Bronchial epithelial cell (primary cell): ENCODE data around the gene IL7R. TPM values are rescaled to one million over a fixed set of nuclear protein-coding genes. Genes with fewer than 3 reads are reported as not detected.

Experiments used
- DNase-seq: peaks from one replicate; pipeline ENCODE4 v3.0.0-alpha.2; 2010; ENCODE audit warnings: low read depth
- FAIRE-seq: peaks from 2 replicates; lab custom pipeline; 2011; peaks lifted over from hg19 to GRCh38; lab: Jason Lieb, UNC
- H3K27me3 ChIP-seq: 2 replicates; pipeline ENCODE4 v1.5.1; 2011; ENCODE audit warnings: low read length; ENCODE audit not compliant: control insufficient read depth, insufficient read depth
- H3K36me3 ChIP-seq: 2 replicates; pipeline ENCODE4 v1.5.1; 2011; ENCODE audit warnings: low read length; ENCODE audit not compliant: control insufficient read depth, insufficient read depth
- H3K4me3 ChIP-seq: 2 replicates; pipeline ENCODE4 v1.5.1; 2011; ENCODE audit warnings: mild to moderate bottlenecking, low read depth, low read length, control low read depth
- total RNA-seq: library from RNA; depleted of rRNA; stranded (reverse); fragments of >200 nt; gene quantifications from 2 replicates; pipeline ENCODE4 v1.2.1, GENCODE V29; 2014
- TF ChIP-seq, protein P1 (sequence below): IDR thresholded peaks from 2 replicates; pipeline ENCODE4 v1.5.1; 2011; ENCODE audit warnings: mild to moderate bottlenecking, moderate library complexity, low read length, control low read depth, inconsistent platforms; ENCODE audit not compliant: insufficient read depth, severe bottlenecking

The IL7R gene
- total RNA-seq, 1 donor from 2014 or later = 0.26 TPM

DNA sequence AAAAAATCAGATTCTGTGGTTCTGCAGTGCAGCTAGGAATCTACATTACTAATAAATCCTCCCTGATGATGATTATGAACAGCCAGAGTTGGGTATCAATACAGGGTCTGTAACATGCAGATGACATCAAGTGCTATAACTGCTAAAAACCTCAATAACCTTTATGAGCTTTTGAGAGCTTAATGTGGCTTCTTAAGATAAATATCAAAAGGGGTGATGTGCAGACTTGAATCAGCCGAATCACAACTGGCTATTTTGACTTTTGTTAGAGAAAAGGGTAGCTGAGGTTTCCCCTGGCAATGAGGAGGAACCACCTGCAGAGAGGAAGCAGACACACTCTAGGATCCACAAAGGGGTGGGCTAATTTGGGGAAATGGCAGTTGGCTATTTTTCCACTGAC is 51.5 kb downstream of the IL7R start:
- TF ChIP-seq, protein P1, sequence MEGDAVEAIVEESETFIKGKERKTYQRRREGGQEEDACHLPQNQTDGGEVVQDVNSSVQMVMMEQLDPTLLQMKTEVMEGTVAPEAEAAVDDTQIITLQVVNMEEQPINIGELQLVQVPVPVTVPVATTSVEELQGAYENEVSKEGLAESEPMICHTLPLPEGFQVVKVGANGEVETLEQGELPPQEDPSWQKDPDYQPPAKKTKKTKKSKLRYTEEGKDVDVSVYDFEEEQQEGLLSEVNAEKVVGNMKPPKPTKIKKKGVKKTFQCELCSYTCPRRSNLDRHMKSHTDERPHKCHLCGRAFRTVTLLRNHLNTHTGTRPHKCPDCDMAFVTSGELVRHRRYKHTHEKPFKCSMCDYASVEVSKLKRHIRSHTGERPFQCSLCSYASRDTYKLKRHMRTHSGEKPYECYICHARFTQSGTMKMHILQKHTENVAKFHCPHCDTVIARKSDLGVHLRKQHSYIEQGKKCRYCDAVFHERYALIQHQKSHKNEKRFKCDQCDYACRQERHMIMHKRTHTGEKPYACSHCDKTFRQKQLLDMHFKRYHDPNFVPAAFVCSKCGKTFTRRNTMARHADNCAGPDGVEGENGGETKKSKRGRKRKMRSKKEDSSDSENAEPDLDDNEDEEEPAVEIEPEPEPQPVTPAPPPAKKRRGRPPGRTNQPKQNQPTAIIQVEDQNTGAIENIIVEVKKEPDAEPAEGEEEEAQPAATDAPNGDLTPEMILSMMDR = no peak
- H3K27me3 ChIP-seq = no peaks in the 10 kb centered on the region
- DNase-seq (no peak), FAIRE-seq (no peak)
- H3K36me3 ChIP-seq = no peaks in the 10 kb centered on the region
- H3K4me3 ChIP-seq = no peak overlapping the region

DNA sequence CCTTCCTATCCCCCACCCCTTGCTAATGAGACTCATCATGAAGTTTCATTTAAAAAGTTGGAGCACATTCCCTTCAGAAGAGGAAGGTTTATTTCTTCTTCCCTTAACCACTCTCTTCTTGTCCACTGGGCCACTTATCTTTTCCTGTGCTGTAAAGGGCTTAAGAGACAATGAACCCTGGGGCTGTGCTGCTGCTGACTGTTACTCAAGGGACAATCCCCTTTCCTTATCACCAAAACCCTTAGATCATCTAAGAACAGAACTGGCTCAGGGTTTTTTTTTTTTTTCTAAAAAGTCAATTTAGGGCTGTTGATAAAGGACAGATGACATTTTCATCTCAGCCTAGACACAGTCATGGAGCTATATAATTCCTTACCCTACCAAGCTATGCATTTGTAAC is 52.1 kb downstream of the IL7R start:
- Histone ChIP-seq H3K4me3 (no peak overlapping the region), H3K36me3 (no peaks in the 10 kb centered on the region), H3K27me3 (no peaks in the 10 kb centered on the region)
- TF ChIP-seq, protein P1 = no peak
- FAIRE-seq (no peak), DNase-seq (no peak)

DNA sequence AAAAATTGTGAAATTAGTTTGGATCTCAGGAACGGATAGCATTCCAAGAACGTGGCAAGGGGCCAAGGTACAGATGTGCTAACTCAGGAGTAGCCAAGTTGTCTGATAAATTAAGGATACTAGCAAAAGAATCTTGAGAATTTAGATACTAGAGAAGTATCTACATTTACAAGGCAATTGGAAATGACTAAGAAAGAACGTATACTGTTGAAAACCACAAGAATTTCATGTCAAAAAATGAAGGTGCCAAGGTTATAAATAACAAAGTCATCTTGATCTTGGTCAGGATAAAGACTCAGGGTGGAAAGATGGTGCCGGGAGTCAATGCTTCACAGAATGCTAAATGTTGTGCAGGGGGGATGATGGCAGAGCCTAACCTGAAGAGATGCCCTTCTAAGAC is 62.5 kb downstream of the IL7R start:
- Histone ChIP-seq H3K36me3 (no peaks in the 10 kb centered on the region), H3K27me3 (no peaks in the 10 kb centered on the region), H3K4me3 (no peak overlapping the region)
- DNase-seq = peak; percentile 10
- TF ChIP-seq, protein P1 = no peak
- no peak for FAIRE-seq

DNA sequence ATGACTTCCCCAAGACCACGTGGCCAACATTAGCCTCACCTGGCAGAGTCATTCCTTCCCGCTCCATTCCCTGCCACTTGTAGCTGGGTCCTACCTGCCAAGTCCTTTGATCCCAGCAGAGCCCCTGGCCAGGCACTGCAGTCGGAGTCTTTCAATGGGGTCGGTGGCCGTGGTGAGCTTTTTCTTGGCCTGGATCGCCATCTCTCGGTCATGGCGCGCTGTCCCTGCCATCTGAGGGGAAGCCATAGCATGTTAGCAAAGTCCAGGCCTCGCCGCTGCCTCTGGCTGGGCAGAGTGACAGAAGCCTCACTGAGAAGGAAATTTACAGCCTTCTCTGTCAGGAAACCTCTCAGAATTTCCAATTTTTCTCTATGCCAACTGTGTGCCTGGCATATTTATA is 64.2 kb downstream of the IL7R start:
- Histone ChIP-seq H3K4me3 (no peak overlapping the region), H3K36me3 (no peaks in the 10 kb centered on the region), H3K27me3 (no peaks in the 10 kb centered on the region)
- no peak for DNase-seq
- TF ChIP-seq, protein P1 = no peak
- no peak for FAIRE-seq

DNA sequence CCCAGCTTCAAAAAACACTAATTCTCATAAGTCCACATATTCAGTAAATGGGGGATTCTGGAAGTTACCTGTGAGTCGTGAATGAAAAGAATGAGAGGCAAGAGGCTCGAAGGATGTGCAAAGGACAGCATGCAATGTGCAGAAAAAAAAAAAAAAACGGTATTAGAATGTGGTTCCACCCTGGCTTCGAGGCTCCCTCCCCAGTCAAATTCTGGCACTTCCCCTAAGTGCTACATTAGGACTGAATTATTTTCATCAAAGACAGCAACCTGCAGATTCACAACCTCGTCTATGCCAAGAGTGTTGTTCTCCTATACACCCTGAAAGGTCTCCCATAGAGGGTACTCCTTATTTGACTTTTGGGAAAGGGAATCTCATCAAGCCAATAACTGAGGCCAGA is 65.2 kb downstream of the IL7R start:
- TF ChIP-seq, protein P1 = no peak
- no peak for FAIRE-seq

DNA sequence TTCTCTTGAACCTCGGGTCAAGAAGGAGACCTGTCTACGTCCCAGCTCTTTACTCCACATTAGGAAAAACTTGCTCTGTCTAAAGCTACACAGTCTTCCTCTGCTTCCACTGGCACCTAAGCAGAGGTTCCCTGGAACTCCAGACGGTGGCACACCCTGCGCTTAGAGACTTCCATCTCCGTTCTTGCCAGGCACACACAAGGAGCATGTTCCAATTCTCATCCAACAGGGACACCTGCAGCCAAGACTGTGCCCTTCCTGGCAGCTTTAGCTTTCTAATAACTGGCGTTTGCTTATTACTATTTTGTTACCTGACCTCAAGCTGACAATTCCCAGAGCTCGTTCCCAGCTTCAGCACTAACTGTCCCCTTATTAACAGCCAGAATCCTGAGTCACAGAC is 65.8 kb downstream of the IL7R start:
- no peak for DNase-seq
- no peaks in the 10 kb centered on the region for H3K27me3 ChIP-seq
- TF ChIP-seq, protein P1 = no peak
- no peak overlapping the region for H3K4me3 ChIP-seq
- FAIRE-seq = no peak
- no peaks in the 10 kb centered on the region for H3K36me3 ChIP-seq

More for the DNA sequence above, 65.2 kb downstream of the IL7R start:
- no peak for DNase-seq
- no peaks in the 10 kb centered on the region for H3K27me3 ChIP-seq
- no peaks in the 10 kb centered on the region for H3K36me3 ChIP-seq
- no peak overlapping the region for H3K4me3 ChIP-seq
